ENCODE results near the gene FBN2.
"Not testable (repeated sequence)": the region's sequence is repeated elsewhere in the genome, so short reads cannot be mapped to it uniquely, and the experiment has no call there.

FBN2 gene

GRCh38 chr5:128412145-128412930 lies 125.7 kb downstream of the FBN2 start:
- DNase-seq = no peak

GRCh38 chr5:128409166-128409800 lies 128.8 kb downstream of the FBN2 start:
- no peak for DNase-seq

DNA sequence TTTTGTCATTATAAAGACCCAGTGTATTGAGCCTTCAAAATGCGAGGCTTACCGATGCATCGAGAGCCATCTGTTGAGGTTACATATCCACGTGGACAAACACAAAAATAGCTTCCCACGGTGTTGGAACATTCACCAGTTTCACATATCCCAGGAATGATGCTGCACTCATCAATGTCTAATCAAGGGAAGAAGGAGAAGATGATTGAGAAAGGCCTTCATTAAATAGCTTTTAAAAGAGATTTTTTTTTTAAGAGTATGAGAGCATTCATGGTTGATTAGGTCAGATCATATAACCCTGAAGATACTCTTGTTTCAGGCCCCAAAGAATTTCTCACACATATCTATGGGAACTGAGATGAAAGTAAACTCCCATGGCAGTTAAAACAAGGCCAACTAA lies 129.4 kb downstream of the FBN2 start:
- DNase-seq = no peak

DNA sequence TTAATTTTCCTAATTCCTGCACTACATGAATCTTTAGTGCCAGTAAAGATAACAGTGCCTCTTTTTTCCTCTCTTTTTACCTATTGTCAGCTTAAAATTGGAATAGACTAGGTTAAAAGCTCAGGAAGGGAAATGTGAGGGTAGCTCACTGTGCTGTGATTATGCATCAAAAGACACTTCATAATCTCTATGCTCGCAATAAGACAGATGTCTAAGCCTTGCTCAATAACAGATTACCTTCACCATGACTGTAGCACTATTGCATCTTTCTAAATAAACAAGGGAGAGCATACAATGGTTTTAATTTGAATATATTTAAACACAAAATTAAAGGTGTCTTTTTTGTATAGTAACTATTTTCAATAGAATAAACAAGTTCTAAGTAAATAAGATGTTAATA lies 130.1 kb downstream of the FBN2 start:
- DNase-seq = no peak

DNA sequence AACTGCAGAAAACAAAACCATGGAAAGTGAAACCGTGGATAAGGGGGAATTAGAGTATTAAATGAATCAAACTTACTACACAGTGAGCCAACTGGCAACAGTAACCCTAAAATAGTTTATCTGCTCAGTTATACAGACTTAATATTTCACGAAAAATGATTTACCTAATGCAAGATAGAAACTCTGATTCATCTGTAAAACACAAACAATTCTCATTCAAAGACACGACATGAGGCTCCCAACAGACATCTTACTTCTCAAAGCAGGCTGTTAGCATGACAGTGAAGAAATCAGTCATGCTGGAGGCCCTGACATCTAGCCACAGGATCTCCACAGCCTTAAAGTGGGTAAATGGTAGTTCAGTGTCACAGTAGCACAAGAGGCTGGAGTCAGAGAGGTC lies 131.2 kb downstream of the FBN2 start:
- no peak for DNase-seq

DNA sequence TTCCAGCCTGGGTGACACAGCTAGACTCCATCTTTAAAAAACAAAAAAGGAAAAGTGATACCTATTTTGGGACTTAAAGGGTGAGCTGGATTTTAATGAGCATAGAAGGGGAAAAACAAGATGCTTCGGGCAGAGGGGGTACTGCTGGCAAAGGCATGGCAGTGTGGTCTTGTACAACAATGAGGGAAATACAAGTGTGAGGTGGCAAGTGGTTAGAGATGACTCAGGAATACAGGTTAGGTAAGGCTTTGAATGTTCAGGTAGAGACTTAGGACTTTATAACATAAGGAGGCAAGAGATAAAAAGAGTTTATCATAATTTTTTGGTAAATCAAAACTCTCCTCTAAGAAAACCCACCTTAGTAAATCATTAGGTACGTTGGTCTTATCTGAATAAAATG lies 132.9 kb downstream of the FBN2 start:
- DNase-seq = no peak

- DNase-seq = no peak
Observed at GRCh38 chr5:128403333-128403732, 134.7 kb downstream of the FBN2 start.

DNA sequence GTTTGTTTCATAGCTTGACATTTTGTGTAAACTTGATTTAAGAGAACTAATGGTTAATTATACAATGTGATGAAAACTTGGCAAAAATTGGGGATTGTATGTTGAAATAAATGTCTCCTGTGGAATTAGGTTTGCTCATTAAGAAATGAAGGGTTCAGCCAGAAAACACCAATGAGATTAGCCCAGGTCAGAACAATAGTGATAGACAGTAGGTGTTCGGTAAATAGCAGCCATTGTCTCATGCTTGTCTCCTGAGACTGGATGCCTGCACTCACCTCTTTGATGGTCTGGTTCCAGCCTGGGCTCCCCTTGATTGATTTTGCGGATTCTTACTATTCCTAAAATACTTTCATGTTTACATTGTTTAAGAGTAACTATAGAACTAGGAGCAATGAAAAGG lies 135.5 kb downstream of the FBN2 start:
- DNase-seq = no peak

GRCh38 chr5:128400766-128401165 lies 137.3 kb downstream of the FBN2 start:
- not testable (repeated sequence) for DNase-seq

DNA sequence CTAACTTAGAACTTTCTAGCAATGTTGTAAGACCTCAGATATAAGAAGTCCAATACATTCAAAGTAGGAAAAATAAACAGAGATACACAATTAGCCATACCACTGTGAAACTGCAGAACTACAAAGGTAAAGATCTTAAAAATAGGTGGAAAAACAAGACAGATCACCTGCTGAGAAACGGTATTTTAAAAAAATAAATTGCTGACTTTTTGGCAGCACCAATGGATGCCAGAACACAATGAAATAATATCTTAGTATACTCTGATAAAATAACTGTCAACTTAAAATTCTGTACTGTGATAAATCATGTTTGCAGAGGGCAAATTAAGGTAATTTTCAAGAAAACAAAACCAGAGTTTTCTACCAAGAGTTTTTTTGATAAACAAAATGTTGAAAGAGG lies 138.9 kb downstream of the FBN2 start:
- DNase-seq = no peak

GRCh38 chr5:128397876-128398275 lies 140.2 kb downstream of the FBN2 start:
- DNase-seq = no peak

- no peak for DNase-seq
Observed at GRCh38 chr5:128395073-128395472, 143.0 kb downstream of the FBN2 start.

DNA sequence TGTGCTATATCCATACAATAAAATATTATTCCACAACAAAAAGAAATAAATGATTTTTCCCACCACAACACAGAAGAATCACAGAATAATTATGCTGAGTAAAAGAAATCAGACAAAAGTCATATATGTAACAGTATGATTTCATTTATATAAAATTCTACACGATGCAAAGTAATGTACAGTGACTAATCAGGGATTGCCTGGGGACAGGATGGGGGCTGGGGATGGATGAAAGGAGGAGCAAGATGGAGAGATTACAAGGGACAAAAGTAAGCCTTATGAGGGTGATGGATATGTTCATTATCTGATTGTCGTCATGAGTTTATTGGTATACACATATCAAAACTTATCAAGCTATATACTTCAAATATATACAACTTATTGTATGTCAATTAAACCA lies 154.0 kb downstream of the FBN2 start:
- DNase-seq = no peak

- no peak for DNase-seq
Observed at GRCh38 chr5:128380337-128380736, 157.7 kb downstream of the FBN2 start.

DNA sequence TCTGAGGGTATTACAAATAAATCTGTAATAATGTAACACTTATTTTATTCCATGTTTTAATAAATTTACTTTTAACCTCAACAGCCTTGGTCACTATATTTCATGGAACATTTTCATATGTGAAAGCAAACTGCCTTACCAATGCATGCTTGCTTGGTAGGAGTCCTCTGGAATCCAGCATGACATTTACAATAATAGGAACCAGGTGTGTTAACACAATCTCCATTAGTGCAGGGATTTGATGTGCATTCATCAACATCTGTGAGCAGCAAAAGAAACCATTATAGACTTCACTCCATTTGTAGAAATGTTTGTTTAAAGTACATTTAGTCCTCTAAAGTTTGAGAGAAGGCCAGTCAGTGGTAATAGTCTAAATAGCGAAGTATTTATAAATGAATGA lies 159.4 kb downstream of the FBN2 start:
- DNase-seq = no peak

- no peak for DNase-seq
Observed at GRCh38 chr5:128378196-128378595, 159.8 kb downstream of the FBN2 start.

GRCh38 chr5:128376577-128376976 lies 161.5 kb downstream of the FBN2 start:
- no peak for DNase-seq

- no peak for DNase-seq
Observed at GRCh38 chr5:128366147-128366546, 171.9 kb downstream of the FBN2 start.

DNA sequence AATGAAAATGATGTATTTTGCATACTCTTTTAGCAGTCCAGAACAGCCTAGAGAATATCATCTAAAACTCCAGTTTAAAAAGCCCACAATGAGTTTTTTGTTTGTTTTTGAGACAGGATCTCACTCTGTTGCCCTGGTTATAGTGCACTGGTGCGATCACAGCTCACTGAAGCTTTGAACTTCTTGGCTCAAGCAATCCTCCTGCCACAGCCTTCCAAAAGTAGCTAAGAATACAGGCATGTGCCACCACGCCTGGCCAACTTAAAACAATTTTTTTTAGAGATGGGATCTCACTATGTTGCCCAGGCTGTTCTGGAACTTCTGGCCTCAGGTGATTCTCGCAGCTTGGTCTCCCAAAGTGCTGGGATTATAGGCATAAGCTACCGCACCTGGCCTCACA lies 175.7 kb downstream of the FBN2 start:
- DNase-seq = no peak

GRCh38 chr5:128358826-128359225 lies 179.2 kb downstream of the FBN2 start:
- no peak for DNase-seq

GRCh38 chr5:128357226-128357625 lies 180.8 kb downstream of the FBN2 start:
- DNase-seq = no peak

DNA sequence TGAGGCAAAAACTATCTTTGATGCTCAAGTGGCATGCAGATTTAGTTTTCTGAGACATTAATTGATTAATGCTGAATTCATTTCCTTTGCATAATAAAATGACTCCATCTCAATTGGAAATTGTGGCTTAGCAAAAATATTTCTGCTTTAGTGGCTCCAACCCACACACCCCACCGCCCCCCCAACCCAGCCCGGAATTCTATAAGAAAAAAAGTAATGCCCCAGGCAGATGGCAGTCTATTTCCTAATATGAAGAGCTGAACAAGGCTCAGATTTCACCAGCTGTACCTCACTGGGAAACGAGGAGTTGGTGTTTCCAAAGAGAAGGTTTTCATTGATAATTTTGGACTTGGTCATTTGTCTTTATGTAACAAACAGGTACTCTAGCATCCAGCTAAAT lies 182.1 kb downstream of the FBN2 start:
- DNase-seq = no peak

DNA sequence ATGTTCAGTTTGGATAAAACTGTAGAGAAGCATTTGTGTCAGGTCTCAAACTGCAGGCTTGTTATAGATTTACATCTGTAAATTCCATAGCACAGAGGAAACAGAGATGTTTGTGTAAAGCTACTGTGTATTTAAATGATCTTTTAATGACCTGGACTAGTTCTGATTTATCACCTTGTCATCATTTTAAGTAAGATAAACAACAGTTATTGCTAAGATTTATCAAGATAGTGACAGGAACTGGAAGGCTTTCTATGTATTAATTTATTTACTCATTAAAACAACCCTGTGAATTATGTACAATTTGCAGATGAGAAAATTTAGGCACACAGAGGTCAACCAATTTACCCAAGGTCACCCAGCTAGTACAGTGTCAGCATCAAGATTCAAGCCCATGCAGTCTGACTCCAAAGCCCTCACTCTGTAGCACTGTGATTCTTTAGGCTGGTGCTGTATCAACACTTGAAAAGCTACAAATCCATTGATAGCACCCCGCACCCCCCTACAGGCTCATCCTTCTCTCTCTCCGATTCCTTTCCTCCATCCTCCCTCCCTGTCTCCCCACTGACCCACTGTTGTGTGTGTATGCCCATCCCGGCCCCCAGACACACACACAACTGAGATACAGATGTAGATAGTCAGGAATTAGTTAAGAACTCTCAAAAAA lies 184.5 kb downstream of the FBN2 start:
- no peak for DNase-seq

DNA sequence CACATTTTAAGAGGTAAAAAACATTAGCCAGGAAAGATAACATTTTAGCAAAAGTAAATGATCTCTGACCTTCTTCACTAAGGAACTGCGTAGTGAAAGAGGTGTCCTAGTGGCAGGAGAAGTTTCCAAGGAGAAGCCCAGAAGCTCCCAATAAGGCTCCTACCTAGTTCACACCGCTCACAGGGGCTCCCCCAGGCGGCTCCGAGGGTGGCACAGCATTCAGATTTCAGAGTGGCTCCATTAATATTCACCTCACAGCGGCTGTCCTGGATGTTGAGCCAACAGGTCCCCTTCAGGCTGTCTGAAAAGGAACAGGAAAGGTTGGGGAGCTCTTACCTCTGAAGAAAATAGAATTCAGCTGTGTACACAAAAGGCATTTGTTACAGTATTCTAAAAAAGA lies 187.3 kb downstream of the FBN2 start:
- no peak for DNase-seq

Measured in NCI-H524 treated with DMSO at 0.1 percent for 48 hours (cell line).